Measurements from ENCODE around the gene CHMP4B.

Gene CHMP4B

GRCh38 chr20:33901132-33901523 lies 90.0 kb downstream of the CHMP4B start:
- no peak overlapping the region for H3K4me2 ChIP-seq (ENCODE audit: low read length)
- no peak overlapping the region for H3K27ac ChIP-seq (ENCODE audit: low read depth, low read length)

GRCh38 chr20:33902011-33902410 lies 90.9 kb downstream of the CHMP4B start:
- no peaks in the 10 kb centered on the region for H3K9me3 ChIP-seq (ENCODE audit: control insufficient read depth, insufficient read depth, low read length)
- H3F3A ChIP-seq (ENCODE audit: control insufficient read depth, insufficient read depth), result no peaks in the 10 kb centered on the region
- no peaks in the 10 kb centered on the region for H3K4me1 ChIP-seq (ENCODE audit: control insufficient read depth, low read length)
- no peak overlapping the region for H3K4me2 ChIP-seq (ENCODE audit: low read length)
- H3K79me2 ChIP-seq (ENCODE audit: control insufficient read depth, low read length), result no peaks in the 10 kb centered on the region
- no peak overlapping the region for H3K27ac ChIP-seq (ENCODE audit: low read depth, low read length)
- no peak for TF ChIP-seq CTCF (IDR thresholded peaks at IDR 0.05; ENCODE audit: low read depth, low read length, poor library complexity, severe bottlenecking)
- TF ChIP-seq EZH2phosphoT487 (IDR thresholded peaks at IDR 0.05; ENCODE audit: borderline replicate concordance, low read length), result no peak
- H4K20me1 ChIP-seq (ENCODE audit: control insufficient read depth, insufficient read depth, low read depth, low read length), result no peaks in the 10 kb centered on the region
- H3K27me3 ChIP-seq (ENCODE audit: control insufficient read depth, low read length), result peaks cover 12% of the 10 kb centered on the region
- no peak overlapping the region for H3K4me3 ChIP-seq (ENCODE audit: low read length)
- no peaks in the 10 kb centered on the region for H3K36me3 ChIP-seq (ENCODE audit: control insufficient read depth, low read length)
- H3K9me2 ChIP-seq (replicated peaks; ENCODE audit: control insufficient read depth, low read length), result no peaks in the 10 kb centered on the region

More at GRCh38 chr20:33901132-33901523, 90.0 kb downstream of the CHMP4B start:
- Histone ChIP-seq H3K36me3 (ENCODE audit: control insufficient read depth, low read length) (no peaks in the 10 kb centered on the region), H3F3A (ENCODE audit: control insufficient read depth, insufficient read depth) (no peaks in the 10 kb centered on the region), H3K9me3 (ENCODE audit: control insufficient read depth, insufficient read depth, low read length) (no peaks in the 10 kb centered on the region), H3K9me2 (replicated peaks; ENCODE audit: control insufficient read depth, low read length) (no peaks in the 10 kb centered on the region), H3K27me3 (ENCODE audit: control insufficient read depth, low read length) (peaks cover 17% of the 10 kb centered on the region), H3K4me1 (ENCODE audit: control insufficient read depth, low read length) (no peaks in the 10 kb centered on the region), H4K20me1 (ENCODE audit: control insufficient read depth, insufficient read depth, low read depth, low read length) (no peaks in the 10 kb centered on the region), H3K79me2 (ENCODE audit: control insufficient read depth, low read length) (no peaks in the 10 kb centered on the region), H3K4me3 (ENCODE audit: low read length) (no peak overlapping the region)
- TF ChIP-seq EZH2phosphoT487 (IDR thresholded peaks at IDR 0.05; ENCODE audit: borderline replicate concordance, low read length), result no peak
- TF ChIP-seq CTCF (IDR thresholded peaks at IDR 0.05; ENCODE audit: low read depth, low read length, poor library complexity, severe bottlenecking), result no peak
